ENCODE results near the gene MEP1A. TPM values are rescaled to one million over a fixed set of nuclear protein-coding genes. Genes with fewer than 3 reads are reported as not detected.
"Not testable (repeated sequence)": the region's sequence is repeated elsewhere in the genome, so short reads cannot be mapped to it uniquely, and the experiment has no call there.

The MEP1A gene
- total RNA-seq, 2 donors from 2014 or later: not detected

DNA sequence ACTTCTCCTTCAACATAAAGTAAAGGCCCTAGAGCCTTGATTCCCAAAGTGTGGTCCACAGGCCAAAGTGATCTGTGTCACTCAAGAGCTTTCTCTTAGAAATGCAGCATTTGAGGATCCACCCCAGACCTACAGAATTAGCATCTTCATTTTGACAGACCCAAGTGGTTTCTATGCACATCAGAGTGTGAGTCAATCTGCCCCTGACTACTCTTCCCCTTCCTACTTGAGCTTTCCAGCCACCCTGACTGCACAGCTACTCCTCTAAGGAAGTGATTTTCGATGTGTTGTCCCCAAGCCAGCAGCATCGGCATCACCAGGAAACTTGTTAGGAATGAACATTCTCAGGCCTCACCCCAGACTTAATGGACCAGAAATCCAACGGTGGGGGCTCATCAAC, 2.6 kb downstream of the MEP1A start:
- no peak overlapping the region for H3K27ac Mint-ChIP-seq
- H3K9me3 Mint-ChIP-seq: peaks cover 0 to 4% of the 10 kb centered on the region in 2 donors
- no peaks in the 10 kb centered on the region for H3K36me3 Mint-ChIP-seq
- DNase-seq (ENCODE audit: low spot score in 2 of 2): no peak
- no peak for ATAC-seq

DNA sequence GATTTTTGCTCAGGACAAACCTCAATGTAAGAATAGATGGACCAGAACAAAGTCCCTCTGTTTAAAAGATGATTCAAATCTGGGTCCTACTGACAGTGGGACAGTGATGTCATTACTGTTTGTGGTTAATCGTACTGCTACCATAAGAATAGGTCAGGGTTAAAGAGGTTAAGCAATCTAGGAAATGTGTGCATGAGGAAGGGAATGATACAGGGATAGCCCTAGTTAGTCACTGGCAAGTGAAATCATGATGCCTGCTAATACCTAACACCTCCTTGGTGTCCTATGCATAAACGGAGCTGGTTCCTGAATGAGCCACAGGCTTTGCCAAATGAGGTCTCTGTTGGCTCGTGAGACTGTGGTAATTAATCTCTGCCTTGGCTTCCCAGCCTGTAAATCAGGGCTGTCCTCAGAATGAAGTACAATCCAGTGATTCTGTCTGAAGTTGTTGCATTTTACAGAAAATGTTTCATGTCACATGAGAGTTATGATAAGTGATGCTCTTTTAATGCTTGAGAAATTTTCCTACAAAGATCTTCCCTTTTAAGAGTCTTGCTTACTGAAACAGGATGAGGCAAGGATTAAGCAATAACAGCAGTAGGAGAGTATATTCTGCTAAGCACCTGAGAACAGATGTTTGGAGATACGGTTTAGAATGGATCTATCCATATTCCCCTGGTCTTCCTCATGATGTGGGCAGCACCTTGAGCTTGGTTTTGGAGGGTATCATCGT, 3.8 kb downstream of the MEP1A start:
- H3K27ac Mint-ChIP-seq: no peak overlapping the region
- H3K9me3 Mint-ChIP-seq: peaks cover 0 to 4% of the 10 kb centered on the region in 2 donors
- ATAC-seq (no peak), DNase-seq (ENCODE audit: low spot score in 2 of 2) (no peak)
- H3K36me3 Mint-ChIP-seq: no peaks in the 10 kb centered on the region

DNA sequence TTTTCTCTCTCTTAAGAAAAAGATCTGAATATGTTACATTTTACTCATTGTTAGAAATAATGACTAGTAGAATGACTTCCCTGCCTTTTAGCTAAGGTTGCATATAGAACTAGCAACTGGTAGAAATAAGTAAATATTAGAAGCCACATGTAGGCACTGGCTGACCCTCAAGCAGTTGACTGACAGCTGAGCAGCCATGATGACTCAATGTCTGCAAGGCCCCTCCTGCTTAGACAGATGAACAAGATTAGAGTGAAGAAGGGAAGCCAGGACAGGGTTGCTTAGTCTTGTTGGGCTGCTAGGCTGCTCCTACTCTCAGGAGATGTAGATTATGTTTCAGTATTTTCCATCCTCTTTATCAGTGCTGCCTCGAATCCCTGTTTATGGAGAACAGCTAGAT, 6.5 kb downstream of the MEP1A start:
- no peak overlapping the region for H3K27ac Mint-ChIP-seq
- no peaks in the 10 kb centered on the region for H3K36me3 Mint-ChIP-seq
- peaks cover 0 to 4% of the 10 kb centered on the region in 2 donors for H3K9me3 Mint-ChIP-seq
- no peak for DNase-seq (ENCODE audit: low spot score in 2 of 2)
- ATAC-seq: no peak

DNA sequence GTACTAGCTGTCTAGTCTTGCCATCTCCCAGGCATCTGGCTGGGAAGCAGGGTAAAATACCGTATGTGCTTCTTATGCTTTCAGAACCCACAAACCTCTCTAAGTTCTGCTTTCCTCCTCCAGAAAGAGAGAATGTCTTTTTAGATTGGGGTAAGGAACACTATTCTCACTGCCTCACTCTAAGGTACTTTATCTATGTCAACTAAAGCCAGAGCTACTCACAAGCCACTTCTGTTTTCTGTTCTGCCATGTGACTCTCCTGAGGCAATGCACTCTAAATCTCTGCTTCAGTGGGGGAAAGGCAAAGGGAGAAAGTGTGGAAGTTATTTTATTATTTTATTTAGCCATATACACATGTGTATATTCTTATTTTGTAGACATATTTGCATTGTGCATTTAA, 15.6 kb downstream of the MEP1A start:
- DNase-seq (ENCODE audit: low spot score in 2 of 2) (no peak), ATAC-seq (no peak)
- peaks cover 0 to under 1% of the 10 kb centered on the region in 2 donors for H3K36me3 Mint-ChIP-seq
- H3K9me3 Mint-ChIP-seq: peaks cover 0 to 7% of the 10 kb centered on the region in 2 donors
- no peak overlapping the region for H3K27ac Mint-ChIP-seq

DNA sequence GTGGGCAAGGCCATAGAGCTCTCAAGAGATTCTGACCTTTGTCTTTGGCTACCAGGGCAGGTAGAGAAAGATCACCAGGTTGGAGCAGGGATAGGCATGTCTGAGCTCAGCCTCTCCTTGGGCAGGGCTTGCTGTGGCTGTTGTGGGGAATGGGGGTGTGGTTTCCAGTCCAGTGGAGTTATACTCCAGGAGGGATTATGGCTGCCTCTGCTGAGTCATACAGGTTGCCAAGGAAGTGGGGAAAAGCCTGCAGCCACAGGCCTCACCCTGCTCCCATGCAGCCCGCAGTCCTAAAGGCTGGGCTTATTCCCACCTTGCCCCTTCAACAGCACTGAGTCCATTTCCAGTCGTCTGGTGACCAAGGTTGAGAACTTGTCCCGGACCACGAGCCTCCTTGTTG, 21.9 kb downstream of the MEP1A start:
- DNase-seq (ENCODE audit: low spot score in 2 of 2) (no peak), ATAC-seq (no peak)
- Mint-ChIP-seq H3K36me3 (peaks cover 9 to 11% of the 10 kb centered on the region in 2 donors), H3K9me3 (peaks cover 0 to 13% of the 10 kb centered on the region in 2 donors), H3K27ac (no peak overlapping the region)

DNA sequence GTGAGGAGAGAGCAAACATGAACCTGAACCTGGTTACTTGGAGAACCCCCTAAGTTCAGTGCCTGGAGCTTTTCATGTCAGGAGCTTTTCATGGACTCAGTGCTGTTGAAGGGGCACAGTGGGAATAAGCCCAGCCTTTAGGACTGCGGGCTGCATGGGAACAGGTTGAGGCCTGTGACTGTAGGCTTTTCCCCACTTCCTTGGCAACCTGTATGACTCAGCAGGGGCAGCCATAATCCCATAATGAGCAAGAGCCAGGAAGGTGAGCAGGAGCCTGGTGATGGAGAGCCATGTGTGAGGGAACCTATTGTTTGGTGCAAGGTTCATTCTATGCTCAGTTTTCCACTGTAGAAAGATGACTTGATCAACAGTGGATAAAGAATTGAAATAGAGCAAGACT, 23.4 kb downstream of the MEP1A start:
- H3K27ac Mint-ChIP-seq: no peak overlapping the region

DNA sequence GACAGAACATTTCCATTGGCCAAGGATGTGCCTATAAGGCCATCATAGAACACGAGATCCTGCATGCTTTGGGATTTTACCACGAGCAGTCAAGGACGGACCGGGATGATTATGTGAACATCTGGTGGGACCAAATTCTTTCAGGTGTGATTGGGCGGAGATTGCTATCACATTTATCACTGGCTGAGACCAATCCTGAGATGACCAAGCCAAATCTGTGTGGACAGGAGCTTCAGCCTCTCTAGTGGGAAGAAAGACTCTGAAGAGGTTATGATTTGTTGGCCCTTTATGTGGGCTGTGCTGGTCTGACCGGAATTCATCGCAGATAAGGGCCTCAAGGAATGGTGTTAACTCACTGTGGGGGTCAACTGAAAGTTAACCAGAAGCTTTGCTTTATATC, 26.4 kb downstream of the MEP1A start:
- Mint-ChIP-seq H3K27ac (no peak overlapping the region), H3K9me3 (peaks cover 0 to 3% of the 10 kb centered on the region in 2 donors), H3K36me3 (peaks cover 3 to 4% of the 10 kb centered on the region in 2 donors)
- ATAC-seq: no peak
- no peak for DNase-seq (ENCODE audit: low spot score in 2 of 2)

More for the DNA sequence above, 23.4 kb downstream of the MEP1A start:
- ATAC-seq: no peak
- DNase-seq (ENCODE audit: low spot score in 2 of 2): no peak
- peaks cover 9 to 11% of the 10 kb centered on the region in 2 donors for H3K36me3 Mint-ChIP-seq
- H3K9me3 Mint-ChIP-seq: peaks cover 0 to 13% of the 10 kb centered on the region in 2 donors

DNA sequence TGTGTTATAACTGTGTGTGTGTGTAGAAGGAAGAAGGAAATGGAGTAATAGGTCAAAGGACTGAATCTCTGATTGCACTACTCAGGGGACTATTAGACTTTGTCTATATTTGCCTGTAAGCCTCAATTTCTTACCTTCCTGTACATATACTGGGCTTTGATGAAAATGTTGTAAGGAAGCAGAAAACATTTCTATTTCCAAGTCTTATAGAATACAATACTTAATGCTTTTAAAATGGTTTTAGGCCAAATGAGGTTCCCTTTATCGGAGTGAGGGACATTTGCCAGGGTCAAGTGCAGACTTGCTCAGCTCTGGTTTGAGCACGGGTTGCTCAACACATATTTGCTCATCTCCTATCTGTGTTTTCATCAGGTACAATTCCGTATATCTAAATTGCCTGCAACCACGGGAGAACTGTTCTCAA, 28.3 kb downstream of the MEP1A start:
- Mint-ChIP-seq H3K36me3 (no peaks in the 10 kb centered on the region), H3K9me3 (no peaks in the 10 kb centered on the region), H3K27ac (no peak overlapping the region)
- DNase-seq (ENCODE audit: low spot score in 2 of 2) (no peak), ATAC-seq (no peak)

DNA sequence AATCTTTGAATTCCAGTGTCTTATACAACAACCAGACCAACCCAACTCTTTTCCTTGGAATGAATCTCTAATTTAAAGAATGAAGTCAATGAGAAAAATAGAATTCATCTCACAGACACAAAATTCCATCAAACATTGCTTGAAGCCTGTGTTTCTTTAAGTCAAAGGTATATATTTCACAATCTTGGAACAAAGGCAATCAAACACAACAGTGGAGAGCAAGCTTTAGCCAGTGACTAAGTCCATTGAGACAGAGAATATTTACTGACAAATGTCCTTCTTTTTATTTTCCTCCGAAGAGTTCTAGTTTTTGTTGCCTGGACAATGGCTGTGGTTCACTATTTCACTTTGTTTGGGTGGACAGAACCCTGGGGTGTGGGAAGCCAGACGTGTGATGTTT, 35.8 kb downstream of the MEP1A start:
- no peaks in the 10 kb centered on the region for H3K36me3 Mint-ChIP-seq
- ATAC-seq (no peak), DNase-seq (ENCODE audit: low spot score in 2 of 2) (no peak)
- no peaks in the 10 kb centered on the region for H3K9me3 Mint-ChIP-seq
- H3K27ac Mint-ChIP-seq: no peak overlapping the region

DNA sequence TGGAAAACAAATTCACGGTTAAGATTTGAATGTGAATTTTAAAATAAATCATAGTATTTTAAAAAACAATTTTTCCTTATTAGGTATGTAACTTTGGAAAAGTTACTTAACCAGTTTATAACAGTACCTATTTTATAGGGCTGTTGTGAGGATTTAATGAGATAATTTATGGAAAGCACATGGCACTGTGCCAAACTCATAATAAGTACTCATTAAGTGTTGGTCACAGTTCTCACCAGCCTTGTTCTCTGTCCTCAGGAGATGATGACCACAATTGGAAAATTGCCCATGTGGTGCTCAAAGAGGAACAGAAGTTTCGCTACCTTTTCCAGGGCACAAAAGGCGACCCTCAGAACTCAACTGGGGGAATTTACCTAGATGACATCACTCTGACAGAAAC, 39.6 kb downstream of the MEP1A start:
- no peak overlapping the region for H3K27ac Mint-ChIP-seq
- no peak for ATAC-seq
- no peak for DNase-seq (ENCODE audit: low spot score in 2 of 2)
- no peaks in the 10 kb centered on the region for H3K9me3 Mint-ChIP-seq
- no peaks in the 10 kb centered on the region for H3K36me3 Mint-ChIP-seq

DNA sequence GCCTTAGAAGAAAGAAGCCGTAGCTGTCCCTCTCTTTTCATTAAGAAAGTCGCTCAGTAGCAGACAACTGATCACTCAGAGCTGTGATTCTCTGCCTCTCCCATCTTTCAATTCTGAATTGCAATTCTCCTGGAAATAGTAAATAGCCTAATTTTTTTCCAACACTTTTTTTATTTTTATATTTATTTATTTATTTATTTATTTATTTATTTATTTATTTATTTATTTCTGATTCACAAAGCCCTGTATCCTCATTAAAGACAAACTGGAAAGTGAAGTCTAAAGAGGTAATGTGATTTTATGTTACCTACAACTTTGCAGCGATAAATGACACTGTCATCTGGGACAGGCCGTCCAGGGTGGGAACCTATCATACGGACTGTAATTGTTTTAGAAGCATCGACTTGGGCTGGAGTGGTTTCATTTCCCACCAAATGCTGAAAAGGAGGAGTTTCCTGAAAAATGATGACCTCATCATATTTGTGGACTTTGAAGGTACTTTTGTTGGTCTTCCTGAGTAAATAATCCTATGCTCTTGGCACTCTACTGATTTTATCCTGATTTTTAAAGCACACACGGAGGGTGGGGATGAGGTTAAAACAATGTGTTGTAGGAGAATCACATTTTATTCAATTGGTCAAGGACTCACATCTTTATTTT, 41.2 kb downstream of the MEP1A start:
- not testable (repeated sequence) for H3K27ac Mint-ChIP-seq; H3K9me3 Mint-ChIP-seq; ATAC-seq; DNase-seq (ENCODE audit: low spot score in 2 of 2); H3K36me3 Mint-ChIP-seq

DNA sequence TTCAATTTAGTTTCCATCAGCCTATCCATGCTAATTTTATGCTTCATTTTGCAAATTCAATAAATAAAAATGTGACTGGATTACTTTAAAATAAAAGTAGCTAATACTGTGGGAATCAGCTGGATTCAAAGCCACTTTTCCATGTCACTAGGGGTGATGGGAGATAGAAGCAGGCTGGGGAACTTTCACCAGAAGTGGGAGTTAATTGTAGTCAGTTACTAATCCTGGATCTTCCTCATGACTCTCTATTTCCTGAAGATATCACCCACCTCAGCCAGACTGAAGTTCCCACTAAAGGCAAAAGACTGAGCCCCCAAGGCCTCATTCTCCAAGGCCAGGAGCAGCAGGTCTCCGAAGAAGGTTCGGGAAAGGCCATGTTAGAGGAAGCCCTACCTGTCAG, 41.8 kb downstream of the MEP1A start:
- H3K27ac Mint-ChIP-seq, H3K36me3 Mint-ChIP-seq: not testable (repeated sequence)

DNA sequence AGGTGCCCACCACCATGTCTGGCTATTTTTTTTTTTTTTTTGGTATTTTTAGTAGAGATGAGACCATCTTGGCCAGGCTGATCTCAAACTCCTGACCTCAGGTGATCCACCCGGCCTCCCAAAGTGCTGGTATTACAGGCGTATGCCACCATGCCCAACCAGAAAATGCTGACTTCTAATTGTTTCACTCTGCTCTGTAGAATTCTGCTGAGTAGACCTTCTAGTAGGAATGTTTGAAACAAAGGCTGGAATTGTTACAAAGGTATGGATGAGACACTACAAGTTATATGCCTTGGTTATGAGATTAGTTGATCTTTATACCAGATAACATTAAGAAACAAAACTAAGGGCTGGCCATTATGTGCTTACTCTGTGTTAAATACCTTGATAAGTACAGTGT, 44.8 kb downstream of the MEP1A start:
- H3K36me3 Mint-ChIP-seq: peaks cover 0 to 11% of the 10 kb centered on the region in 2 donors
- H3K27ac Mint-ChIP-seq: no peak overlapping the region
- DNase-seq (ENCODE audit: low spot score in 2 of 2) (no peak), ATAC-seq (no peak)
- peaks cover 6 to 7% of the 10 kb centered on the region in 2 donors for H3K9me3 Mint-ChIP-seq

More for the DNA sequence above, 41.8 kb downstream of the MEP1A start:
- not testable (repeated sequence) for ATAC-seq; H3K9me3 Mint-ChIP-seq; DNase-seq (ENCODE audit: low spot score in 2 of 2)

DNA sequence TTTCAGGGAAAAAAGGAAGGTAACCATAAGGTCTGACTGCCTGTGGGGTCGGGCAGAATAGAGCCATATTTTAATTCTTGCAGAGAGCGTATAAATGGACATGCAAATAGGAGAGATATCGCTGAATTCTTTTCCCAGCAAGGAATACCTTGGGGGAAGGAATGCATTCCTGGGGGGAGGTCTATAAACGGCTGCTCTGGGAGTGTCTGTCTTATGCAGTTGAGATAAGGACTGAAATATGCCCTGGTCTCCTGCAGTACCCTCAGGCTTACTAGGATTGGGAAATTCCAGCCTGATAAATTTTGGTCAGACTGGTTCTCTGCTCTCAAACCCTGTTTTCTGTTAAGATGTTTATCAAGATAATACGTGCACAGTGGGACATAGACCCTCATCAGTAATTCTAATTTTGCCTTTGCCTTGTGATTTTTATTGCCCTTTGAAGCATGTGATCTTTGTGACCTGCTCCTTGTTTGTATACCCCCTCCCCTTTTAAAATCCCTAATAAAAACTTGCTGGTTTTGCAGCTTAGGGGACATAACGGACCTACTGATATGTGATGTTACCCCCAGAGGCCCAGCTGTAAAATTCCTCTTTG, 49.2 kb downstream of the MEP1A start:
- DNase-seq (ENCODE audit: low spot score in 2 of 2); ATAC-seq; H3K9me3 Mint-ChIP-seq; H3K27ac Mint-ChIP-seq: not testable (repeated sequence)
- H3K36me3 Mint-ChIP-seq: peaks cover 0 to 13% of the 10 kb centered on the region in 2 donors

DNA sequence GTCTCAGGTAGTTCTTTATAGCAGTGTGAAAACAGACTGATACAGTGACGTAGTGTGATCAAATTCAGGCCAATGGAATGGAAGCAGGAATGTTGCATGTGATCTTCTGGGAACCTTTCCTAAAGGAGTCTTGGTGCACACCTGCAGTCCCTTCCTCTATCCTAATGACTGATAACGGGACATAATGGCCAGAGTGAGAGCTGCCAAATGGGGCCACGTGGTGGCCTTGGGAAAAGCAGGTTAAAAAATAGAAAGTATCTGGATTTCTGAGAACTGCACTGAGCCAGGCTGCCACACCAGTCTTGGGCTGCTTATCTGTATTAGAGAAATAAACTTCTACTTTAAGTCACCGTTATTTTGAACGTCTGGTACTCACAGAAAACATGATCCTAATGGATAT, 51.9 kb downstream of the MEP1A start:
- H3K27ac Mint-ChIP-seq: no peak overlapping the region
- DNase-seq (ENCODE audit: low spot score in 2 of 2) (no peak), ATAC-seq (no peak)
- H3K36me3 Mint-ChIP-seq: peaks cover 0 to 13% of the 10 kb centered on the region in 2 donors
- H3K9me3 Mint-ChIP-seq: peaks cover 8 to 9% of the 10 kb centered on the region in 2 donors

DNA sequence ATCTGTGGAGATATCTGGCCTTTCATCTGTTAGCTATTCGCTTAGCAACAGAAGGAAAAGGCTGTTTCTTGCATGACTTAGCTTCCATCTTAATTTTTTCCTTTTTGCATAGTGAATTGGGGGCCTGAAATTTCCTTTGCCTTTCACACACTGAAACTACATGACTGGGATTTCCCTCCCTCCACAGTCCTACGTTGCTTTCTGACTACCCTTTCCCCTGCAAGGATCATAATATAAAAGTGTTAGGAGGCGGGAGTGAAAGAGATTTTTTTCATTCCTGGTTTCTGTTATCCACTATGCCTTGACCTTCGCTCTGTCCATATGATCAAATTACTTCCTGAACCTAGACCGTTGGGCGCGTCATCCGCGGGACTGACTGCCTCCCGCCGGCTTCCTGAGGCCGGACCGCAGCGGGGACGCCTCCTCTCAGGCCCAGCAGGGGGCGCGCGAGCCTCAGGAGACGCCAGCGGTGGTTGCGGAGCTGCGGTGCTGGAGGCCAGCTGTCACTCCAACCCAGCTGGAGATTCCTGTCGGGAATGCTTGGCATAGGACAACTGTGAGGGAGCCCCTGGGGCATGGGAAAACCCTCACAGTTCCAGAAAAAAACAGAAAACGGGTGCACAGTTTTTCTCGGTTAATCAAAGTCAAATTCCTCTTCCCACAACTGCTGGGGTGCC, 55.6 kb downstream of the MEP1A start:
- Mint-ChIP-seq H3K9me3 (no peaks in the 10 kb centered on the region), H3K27ac (no peak overlapping the region), H3K36me3 (no peaks in the 10 kb centered on the region)
- ATAC-seq (peak; percentile 84 to 86), DNase-seq (ENCODE audit: low spot score in 2 of 2) (peak; percentile 71 to 83)

DNA sequence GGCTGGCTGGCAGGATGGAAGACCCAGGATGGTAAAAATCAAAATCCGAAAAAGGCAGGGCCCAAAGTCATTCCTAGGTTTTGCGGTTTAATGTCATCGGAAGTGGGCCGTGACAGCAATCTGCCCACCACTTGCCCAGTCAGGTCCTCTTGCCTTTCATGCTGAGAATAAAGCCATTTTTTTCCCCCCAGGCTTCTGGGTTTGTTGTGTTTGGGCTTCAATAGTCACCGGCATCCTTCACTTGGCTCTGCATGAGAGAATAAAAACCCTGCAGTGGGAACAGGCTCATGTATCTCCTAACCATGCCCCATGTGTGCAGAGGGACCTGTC, 56.1 kb downstream of the MEP1A start:
- H3K27ac Mint-ChIP-seq: no peak overlapping the region
- no peak for ATAC-seq

More for the DNA sequence above, 56.1 kb downstream of the MEP1A start:
- Mint-ChIP-seq H3K9me3 (no peaks in the 10 kb centered on the region), H3K36me3 (no peaks in the 10 kb centered on the region)
- no peak for DNase-seq (ENCODE audit: low spot score in 2 of 2)

Data from activated naive CD4-positive, alpha-beta T cell treated with anti-CD3 and anti-CD28 coated beads, Interleukin-2, amount 50 U/mL, for 72 hours (primary cell).